SIG-M5 treated with dmso at 0.1 percent for 504 hours (cell line): ENCODE measurements around the gene OR10J4.
"Not testable (repeated sequence)": the region's sequence is repeated elsewhere in the genome, so short reads cannot be mapped to it uniquely, and the experiment has no call there.

Source experiments
- DNase-seq: peaks from one replicate; lab custom pipeline; 2025; ENCODE audit not compliant: unreplicated experiment; lab: John Stamatoyannopoulos, UW

Gene OR10J4

DNA sequence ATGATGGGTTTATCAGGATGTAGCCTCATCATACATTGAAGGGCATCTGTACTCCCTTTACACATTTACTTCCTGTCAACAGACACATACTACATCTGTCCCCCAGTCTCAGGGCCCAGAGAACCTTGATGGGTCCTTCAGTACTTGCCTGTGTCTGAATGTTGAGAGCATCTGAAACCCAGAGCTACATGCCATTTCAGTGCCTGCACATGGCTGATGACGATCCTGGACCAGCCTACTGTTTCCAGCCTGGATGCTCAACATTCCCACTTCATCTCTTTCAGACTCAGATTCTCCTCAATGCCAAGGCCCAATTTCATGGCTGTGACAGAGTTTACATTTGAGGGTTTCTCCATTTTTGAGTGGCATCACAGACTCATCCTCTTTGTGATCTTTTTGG is at the start of gene OR10J4:
TSS of gene OR10J4 (plus strand) at position 301 of the 400 bp plus-strand sequence.
- DNase-seq = no peak

DNA sequence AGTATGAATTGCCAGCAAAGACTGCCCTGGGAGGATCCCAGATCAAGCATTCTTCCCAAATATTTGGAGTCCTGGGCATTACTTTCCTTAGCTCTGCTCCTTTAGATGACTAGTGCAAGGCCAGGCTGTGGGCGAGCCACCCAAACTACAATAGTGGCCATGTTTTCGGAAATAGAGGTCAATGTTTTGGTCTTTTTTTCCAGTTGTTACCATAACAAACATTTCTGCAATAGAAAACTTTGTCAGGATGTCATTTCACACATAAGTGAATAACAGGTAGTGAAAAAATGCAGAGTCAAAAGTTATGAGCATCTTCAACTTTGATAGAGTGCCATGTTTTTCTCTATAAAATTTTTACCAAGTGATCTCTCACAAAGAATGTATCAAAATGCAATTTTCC is 25.2 kb upstream of the OR10J4 start:
- DNase-seq = no peak

DNA sequence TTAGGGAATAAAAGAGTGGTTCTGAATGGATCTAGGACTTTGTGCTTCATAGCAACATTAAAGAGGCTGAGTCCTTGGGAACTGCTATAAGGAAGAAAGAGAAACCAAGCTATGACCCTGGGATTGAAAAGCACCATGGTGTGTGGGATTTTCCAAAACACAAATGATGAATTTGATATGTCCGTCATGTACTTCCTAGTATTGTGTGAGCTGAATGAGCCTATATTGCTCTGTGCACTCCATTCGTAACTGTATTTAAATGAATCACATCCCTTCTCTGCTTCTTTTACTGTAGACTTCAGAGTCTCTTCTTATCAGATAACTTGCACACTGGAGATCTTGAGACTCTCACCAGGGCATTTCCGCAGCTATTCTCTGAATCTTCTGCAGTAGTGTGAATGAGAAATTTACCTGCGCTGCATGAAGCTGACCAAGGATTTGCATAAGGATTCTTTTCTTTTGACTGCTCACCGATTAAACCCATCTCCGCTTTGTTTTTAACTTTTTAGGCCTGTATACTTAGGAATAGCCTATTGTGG is 23.1 kb upstream of the OR10J4 start:
- no peak for DNase-seq

DNA sequence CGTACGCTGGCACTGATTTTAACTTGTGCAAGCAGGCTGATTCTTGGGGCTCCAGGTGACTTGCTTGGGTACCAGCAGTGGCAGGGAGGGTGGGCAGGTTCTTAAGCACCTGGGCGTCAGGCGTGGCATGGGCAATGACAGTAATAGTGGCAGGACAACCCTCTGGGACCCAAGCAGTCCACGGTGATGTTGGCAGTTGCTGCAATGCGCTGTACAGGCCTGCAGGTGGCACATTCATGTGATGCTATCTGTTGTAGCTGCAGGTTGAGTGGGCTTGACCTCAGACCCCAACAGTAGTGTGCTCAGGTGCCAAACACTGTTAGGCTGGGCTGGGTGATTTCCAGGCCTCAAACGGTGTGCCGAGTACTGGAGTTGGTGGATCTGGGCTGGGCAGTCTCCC is 10.2 kb upstream of the OR10J4 start:
- DNase-seq = no peak

DNA sequence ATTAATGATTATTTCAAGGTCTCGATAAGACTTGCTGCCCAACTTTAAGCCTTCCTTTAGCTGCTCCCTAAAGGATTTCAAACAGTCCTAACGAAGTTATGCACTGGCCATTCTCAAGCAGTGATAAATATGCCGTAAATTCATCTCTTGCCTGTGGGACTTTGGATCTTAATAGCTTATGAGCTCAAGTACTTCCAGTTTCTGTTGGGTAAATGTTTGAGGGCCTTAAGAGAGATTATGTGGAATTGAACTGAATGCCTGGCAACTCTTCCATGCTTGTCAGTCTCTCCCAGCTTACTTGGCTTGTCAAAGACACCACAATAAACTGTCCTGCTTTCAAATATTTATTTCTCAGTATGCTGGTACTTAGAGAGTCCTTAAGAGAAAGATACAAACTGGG is 3.5 kb upstream of the OR10J4 start:
- DNase-seq = no peak

DNA sequence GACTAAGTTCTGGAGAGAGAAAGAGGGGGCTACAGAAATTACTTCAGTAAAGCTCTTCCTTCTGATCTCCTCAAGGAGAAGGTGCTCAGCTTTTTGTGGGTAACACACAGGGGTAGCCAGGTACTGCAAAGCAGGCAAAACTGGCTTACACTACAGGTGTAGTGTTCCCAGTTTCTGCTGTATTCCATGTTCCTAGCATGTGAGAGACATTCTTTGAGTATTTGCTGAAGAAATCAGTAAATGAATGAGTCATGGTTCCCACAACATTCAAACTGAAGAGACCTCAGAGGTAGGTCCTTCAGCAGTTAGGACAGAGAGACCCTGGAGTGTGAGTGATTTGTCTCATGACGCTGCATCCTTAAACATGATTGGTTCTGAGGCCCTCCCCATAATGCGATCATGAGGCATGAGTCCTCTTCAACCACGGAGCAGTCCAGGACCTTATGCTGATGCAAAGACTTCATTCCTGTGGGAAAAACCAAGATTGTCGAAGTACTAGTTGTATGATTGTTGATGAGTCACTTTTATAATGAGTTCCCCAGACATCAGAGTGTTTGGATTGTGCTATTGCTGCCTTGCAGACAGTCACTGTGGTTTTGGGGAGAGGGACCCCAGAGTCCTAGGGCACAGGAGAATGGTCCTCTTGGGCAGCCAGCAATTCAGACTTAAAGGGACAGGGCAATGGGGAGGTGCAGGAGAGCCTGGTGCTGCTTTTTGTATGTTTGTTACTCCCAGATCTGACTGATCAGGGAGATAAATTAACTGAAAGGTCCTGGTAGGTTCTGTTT is 2.7 kb upstream of the OR10J4 start:
- DNase-seq = no peak

DNA sequence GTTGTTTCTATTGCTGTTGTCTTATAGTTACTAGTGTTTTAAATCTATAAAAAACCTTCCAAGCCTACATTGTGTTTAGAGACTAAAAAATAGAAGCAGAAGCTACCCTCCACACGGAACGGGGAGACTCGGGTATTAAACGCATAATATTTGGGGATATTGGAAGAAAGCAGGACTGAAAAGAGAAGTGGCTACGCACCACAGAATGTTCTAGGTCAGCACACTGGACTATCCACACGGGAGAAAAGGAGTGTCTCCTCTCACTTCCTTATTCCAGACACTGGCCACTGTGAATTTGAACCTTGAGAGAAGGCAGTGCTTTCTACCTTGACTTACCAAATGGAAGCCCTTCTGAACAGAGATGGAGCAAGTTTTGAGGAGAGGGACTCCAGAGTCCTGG is 1.0 kb upstream of the OR10J4 start:
- DNase-seq = no peak

DNA sequence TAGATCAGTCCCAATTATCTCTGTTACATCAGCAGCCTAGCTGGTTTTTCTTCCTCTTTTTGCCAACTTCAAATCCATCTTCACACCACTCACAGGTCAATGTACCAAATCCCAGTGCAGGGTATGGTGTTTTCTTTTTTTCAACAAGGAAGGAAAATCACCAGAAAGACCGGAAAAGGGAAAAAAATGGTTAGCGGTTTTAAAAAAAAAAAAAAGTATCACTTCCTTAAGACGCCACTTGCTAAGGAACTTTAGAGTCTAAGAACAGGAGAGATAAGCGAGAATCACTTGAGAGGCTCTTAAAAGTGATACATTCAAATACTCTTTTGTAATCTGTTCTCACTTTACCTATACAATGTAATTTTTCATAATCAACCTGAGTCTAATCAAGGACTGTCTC is 4.5 kb downstream of the OR10J4 start:
- peak; percentile 61 for DNase-seq

DNA sequence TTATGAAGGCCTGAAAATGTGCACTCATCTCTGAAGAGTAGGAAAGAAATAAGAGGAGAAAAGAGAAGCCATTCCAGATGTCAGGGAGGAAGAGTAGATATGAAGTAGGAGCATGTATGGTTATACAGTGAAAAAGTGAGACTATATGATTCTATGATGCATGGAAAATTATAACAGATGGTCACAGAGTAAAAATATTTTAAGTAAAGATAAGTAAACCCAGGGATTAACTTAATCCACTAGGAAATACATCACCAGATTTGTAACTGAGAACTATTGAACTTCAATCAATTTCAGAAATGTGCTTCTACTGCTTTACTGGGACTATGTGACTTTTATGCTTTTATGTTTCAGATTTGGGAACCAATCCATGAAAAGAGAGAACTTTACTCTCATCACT is 7.4 kb downstream of the OR10J4 start, which contains the start of gene OR10J1:
TSS of gene OR10J1 (plus strand) at position 301 of the 400 bp plus-strand sequence. CDS start at position 371, 70 bp downstream.
- DNase-seq = no peak

DNA sequence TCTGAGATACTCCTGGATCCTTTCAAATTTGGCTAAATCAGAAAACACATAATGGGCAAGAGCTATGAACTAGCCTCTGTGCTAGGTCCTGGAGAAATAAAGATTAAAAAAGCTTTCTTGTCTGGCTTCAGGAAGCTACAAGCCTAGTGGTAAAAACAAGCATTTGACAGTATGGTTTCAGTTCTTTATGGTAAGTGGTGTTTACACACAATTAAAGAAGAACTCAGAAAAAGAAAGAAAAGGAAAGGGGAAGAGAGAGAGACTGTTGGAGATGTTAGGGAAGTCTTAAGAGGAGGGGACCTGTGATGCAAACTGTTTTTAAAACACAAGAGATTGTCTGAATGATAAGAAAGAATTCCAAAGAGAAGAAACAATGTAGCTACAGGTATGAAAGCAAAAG is 9.4 kb downstream of the OR10J4 start:
- DNase-seq = peak; percentile 79

DNA sequence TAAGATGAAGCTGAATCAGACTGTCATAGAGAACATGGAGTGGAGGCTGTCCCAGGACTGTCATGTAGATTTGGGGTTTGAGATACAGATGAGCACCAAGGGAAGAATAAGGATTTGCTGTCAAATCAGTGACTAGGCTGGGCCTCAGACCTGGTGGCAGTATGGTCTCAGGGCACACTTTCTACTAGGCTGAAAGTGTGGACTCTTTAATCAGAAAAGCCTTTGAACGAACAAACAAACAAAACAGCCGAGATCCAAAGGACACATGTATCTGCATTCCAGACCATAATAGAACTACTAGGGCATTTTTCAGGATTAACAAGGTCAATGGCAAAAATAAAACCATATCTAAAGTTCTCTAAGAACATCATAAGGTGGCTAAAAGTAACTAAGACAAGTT is 10.4 kb downstream of the OR10J4 start:
- no peak for DNase-seq

DNA sequence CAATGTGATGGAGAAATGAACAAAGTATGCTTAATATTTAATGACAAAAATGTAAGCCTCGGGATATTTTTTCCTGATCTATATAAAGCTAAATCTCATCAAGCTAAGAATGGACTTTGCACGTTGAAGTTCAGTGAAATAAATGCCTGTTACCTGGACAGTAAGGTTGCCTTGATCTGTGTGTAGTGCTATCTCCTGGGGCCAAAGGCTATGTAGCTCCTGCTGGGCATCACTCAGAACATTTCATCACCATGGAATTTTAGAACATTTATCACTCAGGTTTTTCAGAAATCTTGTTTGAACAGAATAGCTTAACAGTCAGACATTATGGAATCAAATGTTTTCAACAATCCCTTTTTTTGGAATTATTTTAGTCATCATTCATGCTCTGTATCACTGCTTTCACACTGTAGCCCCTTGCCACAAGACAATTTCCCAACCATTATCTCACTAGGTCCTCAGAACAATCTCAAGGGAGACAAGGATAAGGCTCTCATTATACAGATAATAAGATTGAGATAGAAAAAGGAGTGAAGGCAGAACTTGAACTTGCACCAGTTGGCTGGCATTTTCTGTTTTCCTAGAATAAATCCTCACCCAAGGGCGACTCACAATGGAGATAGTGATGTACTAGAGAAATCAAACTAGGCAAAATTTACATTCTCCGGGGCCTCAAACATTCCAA is 11.2 kb downstream of the OR10J4 start:
- no peak for DNase-seq

DNA sequence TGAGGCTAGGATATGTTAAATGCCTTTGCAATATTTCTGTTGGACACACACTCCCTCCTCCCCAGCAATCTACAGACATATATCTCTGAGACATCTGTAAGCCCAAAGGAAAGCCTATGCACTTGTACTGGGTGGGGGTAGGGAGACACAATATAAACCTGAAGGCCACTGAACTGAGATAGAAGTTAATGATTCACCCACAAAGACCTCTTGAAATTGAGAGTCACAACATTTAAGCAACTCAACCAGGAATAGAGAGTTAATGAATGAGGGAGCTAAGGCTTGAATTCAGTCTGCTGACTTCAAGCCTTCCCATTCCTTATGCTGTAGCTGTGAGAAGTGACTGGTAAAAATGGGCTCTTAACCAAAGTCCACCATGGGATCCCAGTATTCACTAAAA is 12.5 kb downstream of the OR10J4 start:
- no peak for DNase-seq

DNA sequence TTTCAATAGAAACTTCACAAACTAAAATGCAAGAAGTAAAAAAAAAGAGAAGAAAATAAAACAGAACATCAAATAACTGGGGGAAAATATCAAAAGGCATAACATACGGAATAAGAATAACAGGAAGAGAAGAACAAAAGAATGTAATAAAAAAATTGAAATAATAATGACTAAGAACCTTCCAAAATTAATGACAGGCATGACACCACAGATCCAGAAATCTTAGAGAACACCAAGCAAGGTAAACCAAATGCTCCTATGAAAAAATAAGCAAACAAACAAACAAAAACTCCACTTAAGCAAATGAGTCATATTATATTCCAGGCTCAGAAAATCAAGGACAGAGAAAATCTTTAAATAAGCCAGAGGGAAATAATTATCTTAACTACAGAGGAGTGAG is 16.2 kb downstream of the OR10J4 start:
- DNase-seq = no peak

DNA sequence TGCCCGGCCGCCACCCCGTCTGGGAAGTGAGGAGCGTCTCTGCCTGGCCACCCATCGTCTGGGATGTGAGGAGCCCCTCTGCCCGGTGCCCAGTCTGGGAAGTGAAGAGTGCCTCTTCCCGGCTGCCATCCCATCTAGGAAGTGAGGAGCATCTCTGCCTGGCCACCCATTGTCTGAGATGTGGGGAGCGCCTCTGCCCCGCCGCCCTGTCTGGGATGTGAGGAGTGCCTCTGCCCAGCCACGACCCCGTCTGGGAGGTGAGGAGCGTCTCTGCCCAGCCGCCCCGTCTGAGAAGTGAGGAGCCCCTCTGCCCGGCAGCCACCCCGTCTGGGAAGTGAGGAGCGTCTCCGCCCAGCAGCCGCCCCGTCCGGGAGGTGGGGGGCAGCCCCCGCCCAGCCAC is 17.6 kb downstream of the OR10J4 start:
- DNase-seq = not testable (repeated sequence)

DNA sequence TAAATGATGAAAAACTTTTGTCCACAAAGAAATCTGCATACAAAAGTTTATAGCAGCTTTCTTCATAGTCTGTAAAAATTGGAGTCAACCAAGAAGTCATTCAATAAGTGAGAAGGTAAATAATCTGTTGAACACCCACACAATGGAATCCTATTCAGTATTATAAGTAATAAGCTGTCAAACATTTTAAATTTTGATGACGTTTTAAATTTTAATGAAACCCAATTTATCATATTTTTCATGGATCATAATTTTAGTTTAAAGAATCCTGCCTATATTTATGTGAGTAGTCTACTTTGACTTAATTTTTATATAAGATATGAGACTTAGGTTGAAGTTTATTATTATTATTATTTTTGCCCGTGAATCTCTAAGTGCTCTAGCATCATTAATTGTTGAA is 27.5 kb downstream of the OR10J4 start:
- DNase-seq = no peak

DNA sequence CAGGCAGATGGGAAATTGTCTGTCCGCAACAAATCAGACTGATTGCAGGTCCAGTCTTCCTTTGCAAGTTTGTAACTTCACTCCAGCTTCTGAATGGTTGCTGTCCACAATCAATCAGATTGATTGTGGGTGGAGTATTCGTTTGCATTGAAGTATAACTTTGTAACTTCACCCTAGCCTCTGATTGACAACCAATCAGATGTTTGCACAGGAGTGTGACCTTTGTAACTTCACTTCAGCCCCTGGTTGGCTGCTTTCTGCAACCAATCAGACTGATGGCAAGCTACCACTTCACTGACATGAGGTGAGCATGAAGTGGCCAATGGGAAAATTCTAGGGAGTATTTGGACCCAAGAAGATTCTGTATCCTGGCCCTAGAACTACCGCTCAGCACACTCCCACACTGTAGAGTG is 33.2 kb downstream of the OR10J4 start:
- DNase-seq = no peak

DNA sequence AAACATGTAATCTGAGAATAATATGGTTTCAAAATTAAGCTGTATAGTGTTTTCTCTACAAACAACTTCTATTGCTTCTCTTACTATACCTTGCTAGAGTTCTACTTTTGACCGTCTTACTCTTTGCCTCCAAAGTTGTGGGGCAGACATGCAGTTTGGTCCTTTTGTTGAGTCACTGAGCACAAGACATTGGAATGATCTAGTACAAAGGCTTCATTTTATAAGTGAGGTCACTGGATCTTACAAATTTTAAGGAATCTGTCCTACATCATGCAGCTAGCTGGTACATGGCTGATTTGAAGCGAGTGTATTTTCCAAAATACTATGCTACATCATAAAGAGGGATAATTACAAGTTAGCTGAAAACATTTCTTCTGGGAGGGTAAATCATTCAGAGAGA is 36.3 kb downstream of the OR10J4 start:
- DNase-seq = no peak

DNA sequence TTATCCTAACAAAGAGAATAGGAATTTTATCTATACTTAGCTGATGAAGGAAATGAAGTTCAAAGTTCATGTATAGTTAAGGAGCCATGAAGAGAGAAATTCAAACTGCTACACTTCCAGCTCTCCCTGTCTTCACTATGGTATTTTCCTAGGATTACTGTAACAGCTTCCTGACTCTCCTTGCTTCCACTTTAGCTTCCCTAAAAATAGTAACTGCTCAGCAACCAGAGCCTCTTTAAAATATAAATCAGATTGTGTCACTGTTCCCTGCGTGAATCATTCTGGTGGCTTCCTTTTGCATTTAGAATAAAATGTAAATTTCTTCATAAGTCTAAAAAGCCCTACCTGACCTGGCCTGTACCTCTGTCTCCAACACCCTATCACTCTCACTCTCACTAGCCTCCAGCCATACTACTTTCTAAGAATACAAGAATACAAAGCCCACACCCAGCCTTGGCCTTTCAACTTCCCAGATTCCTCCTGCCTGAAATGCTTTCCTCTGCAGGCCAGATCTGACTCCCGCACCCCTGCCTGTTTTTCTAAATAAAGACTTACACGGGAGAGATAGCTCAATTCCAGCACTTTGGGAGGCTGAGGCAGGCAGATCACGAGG is 38.0 kb downstream of the OR10J4 start:
- DNase-seq = no peak

DNA sequence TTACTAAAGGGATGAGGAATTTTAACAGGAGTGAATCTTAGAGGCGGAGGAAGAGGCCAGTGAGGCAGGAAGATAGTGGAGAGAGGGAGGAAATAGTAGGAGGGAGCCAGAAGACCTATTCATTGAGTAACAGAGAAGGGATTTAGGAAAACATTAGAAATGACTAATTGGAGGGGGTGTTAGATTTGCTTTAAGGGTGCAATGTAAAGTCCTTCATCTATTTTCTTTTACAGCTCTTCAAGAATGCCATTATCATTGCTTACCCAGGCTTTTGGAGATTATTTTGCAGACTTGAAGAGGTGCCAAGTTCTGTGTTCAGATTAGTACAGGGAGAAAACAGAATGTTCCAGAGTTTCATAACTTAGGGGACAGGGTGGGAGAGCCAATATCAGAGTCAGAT is 41.3 kb downstream of the OR10J4 start:
- DNase-seq = no peak

DNA sequence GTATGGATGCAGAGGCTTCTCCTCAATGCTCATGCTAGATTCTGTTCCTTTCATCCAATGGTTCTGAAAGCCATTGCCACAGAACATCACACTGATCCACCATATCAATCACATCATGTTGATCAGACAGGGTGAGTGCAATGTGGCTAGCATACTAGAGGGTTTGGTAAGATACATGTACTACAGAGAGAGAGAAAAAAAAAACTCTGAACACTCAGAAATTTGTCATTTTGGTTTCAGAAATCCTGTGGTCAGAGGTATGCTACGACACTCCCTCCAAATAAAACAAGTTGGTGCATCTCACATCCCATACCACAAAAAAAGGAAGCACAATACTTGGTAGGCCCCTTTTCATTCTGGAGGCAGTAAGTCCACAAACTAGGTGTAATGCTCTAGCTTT is 42.9 kb downstream of the OR10J4 start:
- DNase-seq = no peak
